Endothelial cell of umbilical vein (primary cell): ENCODE data around the gene PHLPP2. TPM values are rescaled to one million over a fixed set of nuclear protein-coding genes. Genes with fewer than 3 reads are reported as not detected.

ENCODE experiments used
- BruUV-seq: library from RNA; stranded (reverse); fragments of 400-500 nt; replicated peaks from 2 replicates; lab custom pipeline; 2021; lab: Mats Ljungman, UMichigan
- CTCF ChIA-PET: fragments of 300-600, 350-600 bp; sonication (Branson Sonifier 250); formaldehyde crosslinking; loops from one replicate; lab custom pipeline; 2021; ENCODE audit warnings: antibody characterized with exemption, inconsistent platforms; lab: Charles Lee
- POLR2A ChIA-PET: fragments of 300-600, 350-600 bp; sonication (Branson Sonifier 250); formaldehyde crosslinking; loops from one replicate; lab custom pipeline; 2021; ENCODE audit warnings: antibody characterized with exemption, inconsistent platforms; lab: Charles Lee
- DNase-seq: peaks from one replicate; pipeline ENCODE4 v3.0.0-alpha.2; 2011; ENCODE audit warnings: low read depth, low spot score
- FAIRE-seq: peaks from 2 replicates; lab custom pipeline; 2011; peaks lifted over from hg19 to GRCh38; lab: Jason Lieb, UNC
- H2AFZ ChIP-seq: 2 replicates; pipeline ENCODE4 v1.6.0; 2012; ENCODE audit warnings: low read depth, low read length, control low read depth, inconsistent platforms
- H3K27ac ChIP-seq: 2 replicates; pipeline ENCODE4 v1.5.1; 2011; ENCODE audit warnings: low read depth, mild to moderate bottlenecking, control low read depth, low read length, moderate library complexity; ENCODE audit not compliant: insufficient read depth
- H3K27me3 ChIP-seq, 2 experiments: 2 replicates each; pipeline versions ENCODE4 v1.6.0 to v1.6.1; 2011; ENCODE audit warnings: low read length in 2 of 2, mixed read lengths in 1 of 2; ENCODE audit not compliant: control insufficient read depth in 2 of 2, insufficient read depth in 2 of 2
- H3K36me3 ChIP-seq, 2 experiments: 2 replicates in 1 of 2; 3 replicates in 1 of 2; pipeline ENCODE4 v1.5.1; 2011; ENCODE audit warnings: low read length in 2 of 2, mild to moderate bottlenecking in 1 of 2, moderate library complexity in 1 of 2; ENCODE audit not compliant: control insufficient read depth in 2 of 2, insufficient read depth in 2 of 2; ENCODE audit errors: extremely low read depth in 1 of 2
- H3K4me1 ChIP-seq: 3 replicates; pipeline ENCODE4 v1.5.1; 2011; ENCODE audit warnings: mild to moderate bottlenecking, low read length; ENCODE audit not compliant: control insufficient read depth, insufficient read depth; ENCODE audit errors: extremely low read depth
- H3K4me2 ChIP-seq: 2 replicates; pipeline ENCODE4 v1.6.1; 2011; ENCODE audit warnings: low read length, control low read depth, mixed read lengths; ENCODE audit not compliant: insufficient read depth
- H3K4me3 ChIP-seq, 3 experiments: fragments of 200-600 bp in 1 of 3; sonication (generic), shearing (Covaris generic) in 1 of 3; replicated peaks in 1 of 3; 2 replicates each; pipeline ENCODE4 v1.5.1; 2011 to 2016; ENCODE audit warnings: control low read depth in 3 of 3, low read length in 3 of 3, mild to moderate bottlenecking in 2 of 3, inconsistent platforms in 1 of 3, low read depth in 1 of 3, moderate library complexity in 1 of 3; ENCODE audit not compliant: insufficient read depth in 1 of 3
- H3K79me2 ChIP-seq: 2 replicates; pipeline ENCODE4 v1.6.0; 2012; ENCODE audit warnings: low read length, inconsistent platforms; ENCODE audit not compliant: control insufficient read depth, insufficient read depth
- H3K9ac ChIP-seq: replicated peaks from 2 replicates; pipeline ENCODE3; 2011; ENCODE audit warnings: low read length, control low read depth; ENCODE audit not compliant: insufficient read depth; ENCODE audit errors: extremely low read depth
- H3K9me1 ChIP-seq: replicated peaks from 3 replicates; pipeline ENCODE4 v1.6.0; 2011; ENCODE audit warnings: mild to moderate bottlenecking, low read length; ENCODE audit not compliant: control insufficient read depth, insufficient read depth; ENCODE audit errors: extremely low read depth
- H3K9me3 ChIP-seq: replicated peaks from 2 replicates; pipeline ENCODE4 v1.5.1; 2012; ENCODE audit warnings: low read length, inconsistent platforms; ENCODE audit not compliant: control insufficient read depth, insufficient read depth
- H4K20me1 ChIP-seq: replicated peaks from 2 replicates; pipeline ENCODE3; 2011; ENCODE audit warnings: mild to moderate bottlenecking, low read length; ENCODE audit not compliant: control insufficient read depth, insufficient read depth; ENCODE audit errors: extremely low read depth
- EZH2 ChIP-seq: IDR thresholded peaks from 2 replicates; pipeline ENCODE4 v1.6.1; 2012; ENCODE audit warnings: borderline replicate concordance, low read depth, mild to moderate bottlenecking, moderate library complexity, low read length, inconsistent platforms; ENCODE audit not compliant: severe bottlenecking
- FOS ChIP-seq: IDR thresholded peaks from 2 replicates; pipeline ENCODE4 v1.6.1; 2011; ENCODE audit warnings: mild to moderate bottlenecking, low read length, moderate library complexity, borderline replicate concordance; ENCODE audit not compliant: insufficient read depth
- GATA2 ChIP-seq: IDR thresholded peaks from 2 replicates; pipeline ENCODE4 v1.7.0; 2011; ENCODE audit warnings: low read depth, mild to moderate bottlenecking, moderate library complexity, mixed read lengths, low read length; ENCODE audit not compliant: insufficient read length, insufficient read depth
- MYC ChIP-seq: IDR thresholded peaks from one replicate; pipeline ENCODE4 v1.6.1; 2011; ENCODE audit warnings: mild to moderate bottlenecking, low read depth, low read length
- POLR2AphosphoS5 ChIP-seq: IDR thresholded peaks from 2 replicates; pipeline ENCODE4 v1.6.1; 2012; ENCODE audit warnings: low read depth, mild to moderate bottlenecking, control low read depth, low read length, moderate library complexity; ENCODE audit not compliant: insufficient read depth
- dilution Hi-C: fragments of 300-500 bp; cut with MboI; formaldehyde crosslinking; loops from one replicate; pipeline ENCODE4 v1.15.0; 2019; ENCODE audit warnings: low sequenced_read_pairs; ENCODE audit not compliant: extremely low pct_ligation_motif_present
- intact Hi-C: fragments of 100-400 bp; cut with micrococcal nuclease; formaldehyde crosslinking; loops from one replicate; pipeline ENCODE4 v1.10.0; 2022
- polyA plus RNA-seq, 4 experiments: library from polyadenylated mRNA; depleted of rRNA in 3 of 4; stranded (reverse) in 3 of 4; unstranded in 1 of 4; fragments of >200 nt; gene quantifications; 2 replicates each; pipeline versions ENCODE4 v1.2.1 to v1.2.3, GENCODE V29; 2011 to 2012; ENCODE audit warnings: missing spikeins in 1 of 4
- total RNA-seq: library from RNA; stranded (reverse); gene quantifications from 2 replicates; pipeline ENCODE4 v1.2.3, GENCODE V29; 2021
- TF ChIP-seq, protein P1 (sequence below), 2 donors: IDR thresholded peaks; 1 replicate in 1 of 2; 2 replicates in 1 of 2; pipeline ENCODE4 v1.5.1; 2011; ENCODE audit warnings: low read length in 2 of 2, mild to moderate bottlenecking in 2 of 2, moderate library complexity in 2 of 2, control low read depth in 1 of 2, inconsistent platforms in 1 of 2, low read depth in 1 of 2; ENCODE audit not compliant: insufficient read depth in 1 of 2; ENCODE audit errors: extremely low read depth in 1 of 2

Gene PHLPP2
- total and polyA plus RNA-seq, 2 donors (not counting 3 experiments of a cell fraction or from before 2014, with no cell fraction given) = 4.1 to 8.0 TPM

DNA sequence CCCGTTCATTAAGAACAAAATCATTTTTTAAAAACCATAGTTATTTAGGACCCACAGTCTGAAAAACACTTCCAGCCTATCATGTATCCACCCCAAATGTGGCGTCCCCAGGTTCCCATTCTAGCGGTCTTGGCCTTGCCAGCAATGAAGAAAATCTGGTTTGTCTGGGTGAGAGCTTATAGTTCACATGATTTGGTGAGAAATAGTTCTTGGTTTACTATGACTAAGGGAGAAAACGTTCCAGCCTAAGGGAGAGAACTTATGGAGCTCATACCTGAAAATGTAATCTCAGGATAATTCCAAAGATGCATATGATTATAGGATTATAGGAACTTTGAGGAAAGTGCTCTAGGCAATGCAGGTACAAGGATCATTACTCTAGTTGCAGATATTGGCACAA, 93.7 kb downstream of the PHLPP2 start:
- intact Hi-C loops (no loop called here), dilution Hi-C loops (no loop called here)
- TF ChIP-seq EZH2 = no peak
- no peak for TF ChIP-seq GATA2
- TF ChIP-seq, protein P1, sequence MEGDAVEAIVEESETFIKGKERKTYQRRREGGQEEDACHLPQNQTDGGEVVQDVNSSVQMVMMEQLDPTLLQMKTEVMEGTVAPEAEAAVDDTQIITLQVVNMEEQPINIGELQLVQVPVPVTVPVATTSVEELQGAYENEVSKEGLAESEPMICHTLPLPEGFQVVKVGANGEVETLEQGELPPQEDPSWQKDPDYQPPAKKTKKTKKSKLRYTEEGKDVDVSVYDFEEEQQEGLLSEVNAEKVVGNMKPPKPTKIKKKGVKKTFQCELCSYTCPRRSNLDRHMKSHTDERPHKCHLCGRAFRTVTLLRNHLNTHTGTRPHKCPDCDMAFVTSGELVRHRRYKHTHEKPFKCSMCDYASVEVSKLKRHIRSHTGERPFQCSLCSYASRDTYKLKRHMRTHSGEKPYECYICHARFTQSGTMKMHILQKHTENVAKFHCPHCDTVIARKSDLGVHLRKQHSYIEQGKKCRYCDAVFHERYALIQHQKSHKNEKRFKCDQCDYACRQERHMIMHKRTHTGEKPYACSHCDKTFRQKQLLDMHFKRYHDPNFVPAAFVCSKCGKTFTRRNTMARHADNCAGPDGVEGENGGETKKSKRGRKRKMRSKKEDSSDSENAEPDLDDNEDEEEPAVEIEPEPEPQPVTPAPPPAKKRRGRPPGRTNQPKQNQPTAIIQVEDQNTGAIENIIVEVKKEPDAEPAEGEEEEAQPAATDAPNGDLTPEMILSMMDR (IDR thresholded peaks at IDR 0.05; ENCODE audit: extremely low read depth in 1 of 2, insufficient read depth in 1 of 2, low read depth in 1 of 2, low read length in 2 of 2) = no peak
- no peak for TF ChIP-seq FOS
- no peak for TF ChIP-seq MYC
- no peak for TF ChIP-seq POLR2AphosphoS5
- H3K4me2 ChIP-seq = no peak overlapping the region
- CTCF ChIA-PET = interaction anchor here (1.0 to 1.5 kb wide), 2 partner anchors 10 to 20 kb away, joined by 4 read pairs; no protein-coding TSS in a partner anchor
- FAIRE-seq (no peak), DNase-seq (no peak)
- no peaks in the 10 kb centered on the region for H3K9me3 ChIP-seq
- H3K27ac ChIP-seq = no peak overlapping the region
- H3K9ac ChIP-seq = no peak overlapping the region
- H4K20me1 ChIP-seq = no peaks in the 10 kb centered on the region
- no TSS peak for BruUV-seq
- no peak overlapping the region for H3K4me3 ChIP-seq
- no peaks in the 10 kb centered on the region for H3K36me3 ChIP-seq
- H3K79me2 ChIP-seq = no peaks in the 10 kb centered on the region
- no peaks in the 10 kb centered on the region for H3K9me1 ChIP-seq
- H2AFZ ChIP-seq = no peak overlapping the region
- H3K4me1 ChIP-seq = peaks cover 2% of the 10 kb centered on the region
- H3K27me3 ChIP-seq = peaks cover 7 to 15% of the 10 kb centered on the region in 2 experiments
- POLR2A ChIA-PET = no interaction called here
